ENCODE measurements around the gene GP1BB.

Gene GP1BB

GRCh38 chr22:19753090-19753842 lies 29.9 kb downstream of the GP1BB start:
- H3K27ac Mint-ChIP-seq, result no peak overlapping the region
- CTCF ChIA-PET, result interaction anchor here (4.6 to 6.9 kb wide), 2 partner anchors 23 to 159 kb away, joined by 15 to 46 read pairs; no protein-coding TSS in a partner anchor

GRCh38 chr22:19753996-19754700 lies 30.8 kb downstream of the GP1BB start:
- H3K27ac Mint-ChIP-seq, result no peak overlapping the region
- H3K27me3 Mint-ChIP-seq, result peaks cover 85% of the 10 kb centered on the region
- DNase-seq, result no peak
- peaks cover 16% of the 10 kb centered on the region for H3K4me1 Mint-ChIP-seq
- H3K4me3 Mint-ChIP-seq, result no peak overlapping the region
- H3K36me3 Mint-ChIP-seq, result no peaks in the 10 kb centered on the region
- no peaks in the 10 kb centered on the region for H3K9me3 Mint-ChIP-seq
- CTCF ChIA-PET, result interaction anchor here (0.8 to 6.9 kb wide), 3 partner anchors 24 to 158 kb away, joined by 3 to 46 read pairs (median 15); no protein-coding TSS in a partner anchor

More at GRCh38 chr22:19753090-19753842, 29.9 kb downstream of the GP1BB start:
- Mint-ChIP-seq H3K4me3 (no peak overlapping the region), H3K36me3 (no peaks in the 10 kb centered on the region), H3K27me3 (peaks cover 81% of the 10 kb centered on the region), H3K9me3 (no peaks in the 10 kb centered on the region), H3K4me1 (peaks cover 16% of the 10 kb centered on the region)
- no peak for DNase-seq

GRCh38 chr22:19754701-19755144 lies 31.4 kb downstream of the GP1BB start:
- Mint-ChIP-seq H3K4me3 (no peak overlapping the region), H3K4me1 (peaks cover 20% of the 10 kb centered on the region), H3K36me3 (no peaks in the 10 kb centered on the region), H3K27ac (no peak overlapping the region), H3K27me3 (peaks cover 87% of the 10 kb centered on the region), H3K9me3 (no peaks in the 10 kb centered on the region)
- CTCF ChIA-PET, result interaction anchor here (0.8 to 6.9 kb wide), 3 partner anchors 24 to 157 kb away, joined by 3 to 46 read pairs (median 15); no protein-coding TSS in a partner anchor
- no peak for DNase-seq

- H3K27me3 Mint-ChIP-seq, result peaks cover 92% of the 10 kb centered on the region
- no peak for DNase-seq
- H3K4me1 Mint-ChIP-seq, result peaks cover 25% of the 10 kb centered on the region
These were observed 31.9 kb downstream of the GP1BB start for GRCh38 chr22:19755145-19755710.

GRCh38 chr22:19755722-19756287 lies 32.5 kb downstream of the GP1BB start:
- no peak for DNase-seq
- Mint-ChIP-seq H3K4me1 (peaks cover 26% of the 10 kb centered on the region), H3K4me3 (peak overlapping the region; percentile 18), H3K36me3 (no peaks in the 10 kb centered on the region), H3K9me3 (no peaks in the 10 kb centered on the region), H3K27me3 (peaks cover 95% of the 10 kb centered on the region), H3K27ac (no peak overlapping the region)
- CTCF ChIA-PET, result interaction anchor here (0.6 to 6.9 kb wide), 10 partner anchors 9 to 199 kb away, joined by 3 to 46 read pairs (median 4); partner anchors contain the start of gene GP1BB

More at GRCh38 chr22:19755145-19755710, 31.9 kb downstream of the GP1BB start:
- Mint-ChIP-seq H3K9me3 (no peaks in the 10 kb centered on the region), H3K4me3 (no peak overlapping the region), H3K27ac (no peak overlapping the region), H3K36me3 (no peaks in the 10 kb centered on the region)
- CTCF ChIA-PET, result interaction anchor here (4.6 to 6.9 kb wide), 2 partner anchors 25 to 157 kb away, joined by 15 to 46 read pairs; no protein-coding TSS in a partner anchor

- no peaks in the 10 kb centered on the region for H3K36me3 Mint-ChIP-seq
- H3K27ac Mint-ChIP-seq, result no peak overlapping the region
- CTCF ChIA-PET, result interaction anchor here (0.6 to 6.9 kb wide), 10 partner anchors 9 to 198 kb away, joined by 3 to 46 read pairs (median 4); partner anchors contain the start of gene GP1BB
- DNase-seq, result peak; percentile 84
- H3K9me3 Mint-ChIP-seq, result no peaks in the 10 kb centered on the region
- peaks cover 97% of the 10 kb centered on the region for H3K27me3 Mint-ChIP-seq
- peaks cover 26% of the 10 kb centered on the region for H3K4me1 Mint-ChIP-seq
- peak overlapping the region; percentile 60 for H3K4me3 Mint-ChIP-seq
These were observed 33.2 kb downstream of the GP1BB start for GRCh38 chr22:19756288-19757128.

GRCh38 chr22:19757140-19757984 lies 34.0 kb downstream of the GP1BB start:
- Mint-ChIP-seq H3K27me3 (peaks cover 97% of the 10 kb centered on the region), H3K9me3 (no peaks in the 10 kb centered on the region), H3K4me3 (peak overlapping the region; percentile 57), H3K27ac (no peak overlapping the region), H3K36me3 (no peaks in the 10 kb centered on the region), H3K4me1 (peaks cover 28% of the 10 kb centered on the region)
- CTCF ChIA-PET, result interaction anchor here (1.0 to 6.9 kb wide), 6 partner anchors 8 to 155 kb away, joined by 3 to 46 read pairs (median 4); partner anchors contain the start of gene GP1BB
- peak; percentile 33 for DNase-seq

GRCh38 chr22:19757985-19758895 lies 34.9 kb downstream of the GP1BB start:
- no peaks in the 10 kb centered on the region for H3K9me3 Mint-ChIP-seq
- DNase-seq, result no peak
- H3K4me3 Mint-ChIP-seq, result no peak overlapping the region
- no peaks in the 10 kb centered on the region for H3K36me3 Mint-ChIP-seq
- peaks cover 28% of the 10 kb centered on the region for H3K4me1 Mint-ChIP-seq
- no peak overlapping the region for H3K27ac Mint-ChIP-seq
- H3K27me3 Mint-ChIP-seq, result peaks cover 97% of the 10 kb centered on the region
- CTCF ChIA-PET, result interaction anchor here (1.8 to 6.9 kb wide), 3 partner anchors 21 to 154 kb away, joined by 5 to 46 read pairs (median 5); no protein-coding TSS in a partner anchor

- H3K4me1 Mint-ChIP-seq, result peaks cover 28% of the 10 kb centered on the region
These were observed 35.6 kb downstream of the GP1BB start for GRCh38 chr22:19758896-19759426.

GRCh38 chr22:19759427-19760057 lies 36.2 kb downstream of the GP1BB start:
- H3K4me1 Mint-ChIP-seq, result peaks cover 28% of the 10 kb centered on the region
- DNase-seq, result no peak
- no peaks in the 10 kb centered on the region for H3K9me3 Mint-ChIP-seq
- H3K27me3 Mint-ChIP-seq, result peaks cover 97% of the 10 kb centered on the region
- CTCF ChIA-PET, result interaction anchor here (1.8 to 6.9 kb wide), 3 partner anchors 20 to 153 kb away, joined by 5 to 46 read pairs (median 5); no protein-coding TSS in a partner anchor
- H3K27ac Mint-ChIP-seq, result peak overlapping the region; percentile 62
- H3K36me3 Mint-ChIP-seq, result no peaks in the 10 kb centered on the region
- peak overlapping the region; percentile 55 for H3K4me3 Mint-ChIP-seq

More at GRCh38 chr22:19758896-19759426, 35.6 kb downstream of the GP1BB start:
- Mint-ChIP-seq H3K27ac (no peak overlapping the region), H3K9me3 (no peaks in the 10 kb centered on the region), H3K4me3 (no peak overlapping the region), H3K27me3 (peaks cover 97% of the 10 kb centered on the region), H3K36me3 (no peaks in the 10 kb centered on the region)
- CTCF ChIA-PET, result interaction anchor here (1.8 to 6.9 kb wide), 3 partner anchors 20 to 153 kb away, joined by 5 to 46 read pairs (median 5); no protein-coding TSS in a partner anchor
- no peak for DNase-seq
